Activated CD4-positive, alpha-beta memory T cell treated with anti-CD3 and anti-CD28 coated beads, Interleukin-2, amount 10 ng/mL, durations not matched to agents 7 days and 5 days (primary cell): Measurements from ENCODE around the gene GMEB1. TPM values are rescaled to one million over a fixed set of nuclear protein-coding genes. Genes with fewer than 3 reads are reported as not detected.
"Not testable (repeated sequence)": the region's sequence is repeated elsewhere in the genome, so short reads cannot be mapped to it uniquely, and the experiment has no call there.

Experiments
- CTCF ChIA-PET: fragments of 350-600 bp; sonication (Branson Sonifier 250); formaldehyde crosslinking; loops from one replicate; lab custom pipeline; 2021; ENCODE audit warnings: antibody characterized with exemption, inconsistent platforms; lab: Charles Lee
- POLR2A ChIA-PET: fragments of 350-600 bp; sonication (Branson Sonifier 250); formaldehyde crosslinking; loops from one replicate; lab custom pipeline; 2021; ENCODE audit warnings: antibody characterized with exemption; lab: Charles Lee
- DNase-seq: peaks from one replicate; pipeline ENCODE4 v3.0.0-alpha.2; 2020
- H3K27ac Mint-ChIP-seq: one replicate; pipeline ENCODE4 v1.8.0; 2021; ENCODE audit warnings: mild to moderate bottlenecking, mixed read lengths
- H3K27me3 Mint-ChIP-seq: one replicate; pipeline ENCODE4 v1.8.0; 2021; ENCODE audit warnings: mixed read lengths
- H3K36me3 Mint-ChIP-seq: one replicate; pipeline ENCODE4 v1.8.0; 2021; ENCODE audit warnings: low read depth, mixed read lengths
- H3K4me1 Mint-ChIP-seq: one replicate; pipeline ENCODE4 v1.8.0; 2021; ENCODE audit warnings: mixed read lengths
- H3K4me3 Mint-ChIP-seq: one replicate; pipeline ENCODE4 v1.8.0; 2021; ENCODE audit warnings: mild to moderate bottlenecking, mixed read lengths
- H3K9me3 Mint-ChIP-seq: one replicate; pipeline ENCODE4 v1.8.0; 2021; ENCODE audit warnings: mixed read lengths
- total RNA-seq, 2 experiments: library from RNA; stranded (reverse); gene quantifications; one replicate each; pipeline ENCODE4 v1.2.3, GENCODE V29; 2021

The GMEB1 gene
- total RNA-seq, 2 experiments from 2014 or later = 27.7 to 28.7 TPM

DNA sequence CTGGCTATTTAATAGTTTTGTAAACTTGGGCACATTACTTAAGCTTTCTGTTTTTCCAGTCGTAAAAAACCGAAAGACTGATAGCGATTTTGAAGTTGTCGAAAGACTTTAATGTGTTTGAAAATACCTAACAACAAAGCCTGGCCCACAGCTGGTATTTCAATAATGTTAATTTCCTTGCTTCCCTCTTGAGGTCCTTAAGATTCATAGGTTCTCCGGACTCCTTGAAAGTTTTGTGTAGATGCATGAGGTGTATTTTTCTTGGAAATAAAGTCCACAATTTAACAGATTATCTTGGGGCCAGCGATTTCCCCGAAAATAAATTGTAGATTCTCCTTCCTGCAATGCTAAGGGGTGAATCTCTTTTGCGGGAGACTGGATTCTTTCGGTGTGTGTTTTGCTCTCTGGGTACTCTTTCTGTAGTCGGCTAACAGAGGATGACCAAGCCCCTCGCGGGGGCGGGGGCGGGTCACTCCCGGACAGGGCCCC lies 67.4 kb downstream of the GMEB1 start:
- Mint-ChIP-seq H3K4me3 (peak overlapping the region; percentile 97), H3K4me1 (peaks cover 35% of the 10 kb centered on the region), H3K9me3 (no peaks in the 10 kb centered on the region), H3K27me3 (no peaks in the 10 kb centered on the region), H3K27ac (peak overlapping the region; percentile 94), H3K36me3 (peaks cover 28% of the 10 kb centered on the region)
- DNase-seq = no peak
- ChIA-PET CTCF (interaction anchor here (0.9 to 2.8 kb wide), 29 partner anchors 9 to 647 kb away, joined by 3 to 73 read pairs (median 5); partner anchors contain the start of genes EPB41, EYA3, GMEB1 and RNU11), POLR2A (interaction anchor here (0.6 to 4.9 kb wide), 30 partner anchors 10 to 478 kb away, joined by 3 to 119 read pairs (median 5); partner anchors contain the start of genes EPB41, GMEB1, MED18 and RNU11)

DNA sequence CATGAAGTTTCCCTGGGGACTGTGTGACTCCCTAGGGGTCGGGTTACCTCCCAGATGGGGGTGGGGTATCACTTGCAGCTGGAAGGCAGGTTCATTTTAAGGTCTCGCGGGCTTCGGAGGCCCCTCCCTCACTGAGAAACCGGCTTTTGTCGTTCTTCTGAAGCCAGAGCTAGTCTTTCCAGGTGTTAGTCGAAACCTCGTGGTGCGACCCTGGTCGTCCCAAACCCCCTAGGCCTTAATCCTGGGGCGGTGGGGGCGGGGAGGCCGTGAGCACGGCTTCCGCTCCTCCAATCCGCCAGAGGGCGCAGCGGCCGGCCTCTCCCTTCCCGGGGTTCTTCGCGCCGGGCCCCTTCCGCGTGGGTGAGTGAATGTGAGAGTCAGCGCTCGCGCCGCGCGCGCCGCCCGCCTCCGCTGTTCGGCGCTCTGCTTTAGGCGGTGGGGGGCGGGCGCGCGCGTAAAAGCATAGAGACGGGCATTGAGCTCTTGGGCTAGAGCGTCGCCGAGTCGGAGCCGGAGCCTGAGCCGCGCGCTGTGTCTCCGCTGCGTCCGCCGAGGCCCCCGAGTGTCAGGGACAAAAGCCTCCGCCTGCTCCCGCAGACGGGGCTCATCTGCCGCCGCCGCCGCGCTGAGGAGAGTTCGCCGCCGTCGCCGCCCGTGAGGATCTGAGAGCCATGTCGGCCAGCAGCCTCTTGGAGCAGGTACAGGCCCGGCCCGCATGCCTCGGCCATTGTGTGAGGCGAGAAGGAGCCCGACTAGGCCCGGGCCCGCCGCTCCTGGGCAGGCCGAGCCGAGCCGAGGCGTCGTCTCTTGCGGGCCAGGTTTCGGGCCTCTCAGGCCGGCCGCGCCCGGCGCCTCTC lies 68.1 kb downstream of the GMEB1 start, which contains the start of gene YTHDF2:
Gene YTHDF2 (plus strand): TSS at position 491 of the 857 bp plus-strand sequence. CDS start 181 bp downstream, at position 672.
- peaks cover 38% of the 10 kb centered on the region for H3K4me1 Mint-ChIP-seq
- ChIA-PET POLR2A (interaction anchor here (0.6 to 4.9 kb wide), 31 partner anchors 9 to 478 kb away, joined by 3 to 119 read pairs (median 5); partner anchors contain the start of genes EPB41, GMEB1, MED18 and RNU11), CTCF (interaction anchor here (0.6 to 2.8 kb wide), 46 partner anchors 8 to 653 kb away, joined by 3 to 73 read pairs (median 4); partner anchors contain the start of genes EPB41, EYA3, GMEB1 and RNU11)
- peak; percentile 98 for DNase-seq
- no peaks in the 10 kb centered on the region for H3K9me3 Mint-ChIP-seq
- peaks cover 31% of the 10 kb centered on the region for H3K36me3 Mint-ChIP-seq
- H3K27ac Mint-ChIP-seq = peak within 1 kb of the TSS; percentile 94
- peak within 1 kb of the TSS; percentile 97 for H3K4me3 Mint-ChIP-seq
- H3K27me3 Mint-ChIP-seq = no peaks in the 10 kb centered on the region

- peaks cover 46% of the 10 kb centered on the region for H3K4me1 Mint-ChIP-seq
- ChIA-PET CTCF (interaction anchor here (0.6 to 2.8 kb wide), 42 partner anchors 7 to 654 kb away, joined by 3 to 73 read pairs (median 5); partner anchors contain the start of genes EPB41, EYA3, GMEB1 and RNU11), POLR2A (interaction anchor here (0.9 to 4.9 kb wide), 23 partner anchors 9 to 443 kb away, joined by 3 to 119 read pairs (median 7); partner anchors contain the start of genes EPB41, GMEB1, MED18 and RNU11)
- peak overlapping the region; percentile 97 for H3K4me3 Mint-ChIP-seq
- H3K9me3 Mint-ChIP-seq = no peaks in the 10 kb centered on the region
- peak; percentile 54 for DNase-seq
- H3K27me3 Mint-ChIP-seq = no peaks in the 10 kb centered on the region
- H3K27ac Mint-ChIP-seq = peak overlapping the region; percentile 94
- H3K36me3 Mint-ChIP-seq = peaks cover 39% of the 10 kb centered on the region
Observed at GRCh38 chr1:28737307-28738132, 68.9 kb downstream of the GMEB1 start.

DNA sequence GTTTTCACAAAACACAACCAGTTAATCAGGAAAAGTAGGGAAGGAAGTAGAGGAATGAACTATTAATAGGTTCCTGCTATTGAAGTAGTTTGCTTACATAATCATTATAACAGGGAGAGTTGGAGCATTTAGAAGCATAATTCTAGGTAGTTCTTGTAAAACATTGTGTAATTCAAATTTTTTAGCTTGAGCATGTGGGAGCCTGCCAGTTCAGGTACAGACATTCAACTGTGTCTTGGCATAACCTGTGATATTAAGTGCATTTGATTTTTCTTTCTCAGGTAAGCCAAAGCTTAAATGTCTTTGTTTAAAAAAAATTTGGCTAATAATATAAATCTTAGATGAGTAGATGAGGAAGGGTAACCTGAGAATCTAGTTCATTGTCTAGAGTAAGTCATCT lies 71.5 kb downstream of the GMEB1 start:
- ChIA-PET POLR2A (interaction anchor here (1.0 to 1.9 kb wide), 4 partner anchors 71 to 159 kb away, joined by 4 to 6 read pairs (median 5); partner anchors contain the start of genes GMEB1 and TAF12), CTCF (interaction anchor here (0.6 kb wide), 1 partner anchor 1814 kb away, joined by 4 read pairs; no protein-coding TSS in a partner anchor)
- Mint-ChIP-seq H3K4me3 (no peak overlapping the region), H3K27me3 (no peaks in the 10 kb centered on the region), H3K36me3 (peaks cover 64% of the 10 kb centered on the region), H3K27ac (no peak overlapping the region), H3K9me3 (no peaks in the 10 kb centered on the region), H3K4me1 (peaks cover 71% of the 10 kb centered on the region)
- DNase-seq = no peak

DNA sequence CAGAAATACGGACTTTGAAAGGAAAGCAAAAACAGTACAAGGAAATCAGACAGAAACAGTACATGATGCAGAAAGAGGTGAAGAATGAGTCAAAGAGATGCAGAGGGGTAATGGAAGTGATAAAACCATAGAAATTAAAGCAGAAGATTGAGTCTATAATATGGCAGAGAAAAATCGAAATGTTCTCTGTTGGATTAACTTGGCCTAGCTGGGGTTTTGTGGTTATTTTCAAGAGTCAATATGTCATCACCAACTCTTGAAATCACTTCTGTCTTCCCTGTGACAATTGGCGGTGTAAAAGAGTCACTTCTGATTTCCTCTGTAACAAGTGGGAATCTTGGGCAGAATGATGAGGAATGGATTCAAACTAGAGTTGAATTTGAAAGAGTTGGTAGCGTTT lies 75.6 kb downstream of the GMEB1 start:
- H3K4me3 Mint-ChIP-seq = peak overlapping the region; percentile 12
- POLR2A ChIA-PET = interaction anchor here (1.3 to 1.5 kb wide), 3 partner anchors 12 to 96 kb away, joined by 4 read pairs; no protein-coding TSS in a partner anchor

GRCh38 chr1:28745653-28746173 lies 77.1 kb downstream of the GMEB1 start:
- ChIA-PET CTCF (interaction anchor here (1.6 kb wide), 1 partner anchor 9 kb away, joined by 6 read pairs; the partner anchor contains the start of gene YTHDF2), POLR2A (interaction anchor here (1.1 to 1.6 kb wide), 2 partner anchors 9 to 164 kb away, joined by 3 to 6 read pairs; partner anchors contain the start of gene YTHDF2)
- H3K27ac Mint-ChIP-seq = no peak overlapping the region

More for the DNA sequence above, 75.6 kb downstream of the GMEB1 start:
- DNase-seq = no peak
- H3K4me1 Mint-ChIP-seq = peaks cover 66% of the 10 kb centered on the region
- H3K27ac Mint-ChIP-seq = peak overlapping the region; percentile 13
- no peaks in the 10 kb centered on the region for H3K27me3 Mint-ChIP-seq
- peaks cover 65% of the 10 kb centered on the region for H3K36me3 Mint-ChIP-seq
- no peaks in the 10 kb centered on the region for H3K9me3 Mint-ChIP-seq
- CTCF ChIA-PET = interaction anchor here (1.6 kb wide), 1 partner anchor 8 kb away, joined by 6 read pairs; the partner anchor contains the start of gene YTHDF2

DNA sequence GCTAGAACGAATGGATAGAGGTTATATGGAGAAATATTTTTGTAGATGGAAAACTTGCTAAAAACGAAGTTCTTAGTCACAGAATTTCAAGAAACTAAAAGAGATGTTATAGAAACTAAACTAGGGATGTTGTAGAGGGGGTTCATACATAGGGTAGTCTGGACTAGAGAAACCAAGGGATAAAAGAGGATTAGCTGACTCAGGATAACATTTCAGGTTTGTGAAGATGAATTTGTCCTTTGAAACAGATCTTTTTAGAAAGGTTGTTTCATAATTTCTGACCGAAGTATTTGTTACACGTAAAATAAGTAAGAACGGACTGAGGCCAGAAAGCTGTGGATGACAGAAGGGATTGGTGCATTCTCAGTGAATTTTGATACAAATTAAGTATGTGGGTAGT lies 81.7 kb downstream of the GMEB1 start:
- POLR2A ChIA-PET = interaction anchor here (0.9 to 1.5 kb wide), 3 partner anchors 14 to 107 kb away, joined by 3 to 5 read pairs (median 4); partner anchors contain the start of genes RNU11, TAF12 and YTHDF2
- Mint-ChIP-seq H3K4me1 (peaks cover 44% of the 10 kb centered on the region), H3K27ac (no peak overlapping the region)

More at GRCh38 chr1:28745653-28746173, 77.1 kb downstream of the GMEB1 start:
- no peaks in the 10 kb centered on the region for H3K9me3 Mint-ChIP-seq
- peaks cover 66% of the 10 kb centered on the region for H3K36me3 Mint-ChIP-seq
- no peak overlapping the region for H3K4me3 Mint-ChIP-seq
- H3K4me1 Mint-ChIP-seq = peaks cover 69% of the 10 kb centered on the region
- DNase-seq = no peak
- H3K27me3 Mint-ChIP-seq = no peaks in the 10 kb centered on the region

GRCh38 chr1:28750771-28751294 lies 82.2 kb downstream of the GMEB1 start:
- H3K9me3 Mint-ChIP-seq, H3K27ac Mint-ChIP-seq, DNase-seq, H3K4me3 Mint-ChIP-seq, H3K27me3 Mint-ChIP-seq: not testable (repeated sequence)
- ChIA-PET POLR2A (interaction anchor here (0.9 to 1.5 kb wide), 3 partner anchors 14 to 108 kb away, joined by 3 to 5 read pairs (median 4); partner anchors contain the start of genes RNU11, TAF12 and YTHDF2), CTCF (interaction anchor here (0.6 to 0.8 kb wide), 2 partner anchors 14 to 241 kb away, joined by 4 read pairs; partner anchors contain the start of gene YTHDF2)
- Mint-ChIP-seq H3K36me3 (peaks cover 40% of the 10 kb centered on the region), H3K4me1 (peaks cover 44% of the 10 kb centered on the region)

More for the DNA sequence above, 81.7 kb downstream of the GMEB1 start:
- H3K27me3 Mint-ChIP-seq = no peaks in the 10 kb centered on the region
- CTCF ChIA-PET = interaction anchor here (0.8 kb wide), 1 partner anchor 14 kb away, joined by 4 read pairs; the partner anchor contains the start of gene YTHDF2
- no peaks in the 10 kb centered on the region for H3K9me3 Mint-ChIP-seq
- H3K4me3 Mint-ChIP-seq = no peak overlapping the region
- DNase-seq = no peak
- peaks cover 41% of the 10 kb centered on the region for H3K36me3 Mint-ChIP-seq

- peaks cover 39% of the 10 kb centered on the region for H3K4me1 Mint-ChIP-seq
- peaks cover 35% of the 10 kb centered on the region for H3K36me3 Mint-ChIP-seq
- ChIA-PET CTCF (interaction anchor here (0.6 to 2.5 kb wide), 5 partner anchors 15 to 242 kb away, joined by 3 to 11 read pairs (median 4); partner anchors contain the start of gene YTHDF2), POLR2A (interaction anchor here (0.9 to 1.7 kb wide), 3 partner anchors 15 to 103 kb away, joined by 3 to 9 read pairs (median 4); partner anchors contain the start of genes RNU11 and YTHDF2)
- no peak for DNase-seq
- H3K4me3 Mint-ChIP-seq = no peak overlapping the region
- H3K27me3 Mint-ChIP-seq = no peaks in the 10 kb centered on the region
- no peak overlapping the region for H3K27ac Mint-ChIP-seq
- no peaks in the 10 kb centered on the region for H3K9me3 Mint-ChIP-seq
Observed at GRCh38 chr1:28751315-28752060, 82.9 kb downstream of the GMEB1 start.

DNA sequence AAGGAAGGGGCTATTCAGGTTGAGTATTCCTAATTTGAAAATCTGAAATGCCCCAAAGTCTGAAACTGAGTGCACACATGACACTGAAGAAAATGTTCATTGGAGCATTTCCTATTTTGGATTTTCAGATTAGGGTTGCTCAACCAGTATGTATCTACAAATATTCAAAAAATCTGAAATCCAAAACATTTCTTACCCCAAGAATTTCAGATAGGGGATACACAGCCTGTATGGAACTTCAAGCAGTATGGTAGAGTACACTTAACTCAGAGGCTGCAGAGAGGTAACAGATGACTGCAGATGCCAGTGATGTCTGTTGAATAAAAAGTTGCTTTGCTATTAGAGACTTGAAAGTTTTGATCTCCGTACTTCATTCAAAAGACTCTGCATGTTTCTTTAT lies 87.1 kb downstream of the GMEB1 start:
- H3K36me3 Mint-ChIP-seq = peaks cover 24% of the 10 kb centered on the region
- CTCF ChIA-PET = interaction anchor here (1.2 to 1.7 kb wide), 2 partner anchors 29 to 115 kb away, joined by 3 to 6 read pairs; no protein-coding TSS in a partner anchor
- H3K4me1 Mint-ChIP-seq = peaks cover 19% of the 10 kb centered on the region
- no peak for DNase-seq
- H3K9me3 Mint-ChIP-seq = no peaks in the 10 kb centered on the region
- H3K27ac Mint-ChIP-seq = no peak overlapping the region
- POLR2A ChIA-PET = interaction anchor here (0.6 to 1.7 kb wide), 4 partner anchors 12 to 175 kb away, joined by 3 to 6 read pairs (median 5); partner anchors contain the start of gene TAF12
- no peaks in the 10 kb centered on the region for H3K27me3 Mint-ChIP-seq
- H3K4me3 Mint-ChIP-seq = no peak overlapping the region
